Spinal cord (tissue), 10 donors: ENCODE data around the gene UPF3A. TPM values are rescaled to one million over a fixed set of nuclear protein-coding genes. Genes with fewer than 3 reads are reported as not detected.
"Not testable (repeated sequence)": the region's sequence is repeated elsewhere in the genome, so short reads cannot be mapped to it uniquely, and the experiment has no call there.

ENCODE experiments used
- DNase-seq, 6 donors: peaks; one replicate each; pipeline versions ENCODE4 v3.0.0 to v3.0.0-alpha.2; 2013 to 2015; ENCODE audit warnings: low spot score in 6 of 6, low read depth in 4 of 6
- H3K27ac ChIP-seq: one replicate; pipeline ENCODE4 v1.5.1; 2013; ENCODE audit warnings: low read depth, low read length, control low read depth
- H3K27me3 ChIP-seq: one replicate; pipeline ENCODE4 v1.6.1; 2013; ENCODE audit warnings: low read length; ENCODE audit not compliant: control insufficient read depth, insufficient read depth
- H3K36me3 ChIP-seq: one replicate; pipeline ENCODE4 v1.6.1; 2013; ENCODE audit warnings: low read length; ENCODE audit not compliant: control insufficient read depth, insufficient read depth
- H3K4me1 ChIP-seq: one replicate; pipeline ENCODE4 v1.6.1; 2013; ENCODE audit warnings: low read length; ENCODE audit not compliant: control insufficient read depth, insufficient read depth
- H3K4me3 ChIP-seq: one replicate; pipeline ENCODE4 v1.5.1; 2013; ENCODE audit warnings: low read depth, low read length, control low read depth
- H3K9me3 ChIP-seq: one replicate; pipeline ENCODE4 v1.6.1; 2013; ENCODE audit warnings: low read length; ENCODE audit not compliant: control insufficient read depth, insufficient read depth
- WGBS: methylation state at CpG from one replicate; pipeline ENCODE4 v1.1.5; 2013; ENCODE audit warnings: missing lambda C conversion rate; ENCODE audit not compliant: insufficient coverage; 5-methylcytosine and 5-hydroxymethylcytosine counted together
- polyA plus RNA-seq, 2 donors: library from polyadenylated mRNA; unstranded; fragments of 120-200 nt; gene quantifications; one replicate each; pipeline ENCODE4 v1.2.1, GENCODE V29; 2013; ENCODE audit not compliant: insufficient read length in 2 of 2
- total RNA-seq, 2 donors: library from RNA; depleted of rRNA in 1 of 2; stranded (reverse); fragments of 120-200 nt in 1 of 2; fragments of >200 nt in 1 of 2; gene quantifications; one replicate each; pipeline versions ENCODE4 v1.2.3 to v1.2.4, GENCODE V29; 2013 to 2014
- donor health status: healthy.

UPF3A gene
- total and polyA plus RNA-seq, 4 donors: 44.8 to 194 (median 107) TPM

GRCh38 chr13:114243971-114244370 lies 37.4 kb upstream of the UPF3A start:
- no peak for DNase-seq
- Histone ChIP-seq H3K9me3 (no peaks in the 10 kb centered on the region), H3K4me1 (no peaks in the 10 kb centered on the region), H3K27me3 (no peaks in the 10 kb centered on the region), H3K4me3 (no peak overlapping the region), H3K36me3 (peaks cover 41% of the 10 kb centered on the region), H3K27ac (no peak overlapping the region)
- WGBS: no CpG with 5 or more reads among the region's 3 CpGs

- no peak overlapping the region for H3K27ac ChIP-seq
- no CpG with 5 or more reads among the region's 5 CpGs for WGBS
- H3K4me1 ChIP-seq: no peaks in the 10 kb centered on the region
Measured at GRCh38 chr13:114244637-114245036, 36.8 kb upstream of the UPF3A start.

GRCh38 chr13:114248011-114248410 lies 33.4 kb upstream of the UPF3A start:
- 100% methylated on average over 3 of the region's 3 CpGs for WGBS
- Histone ChIP-seq H3K4me1 (no peaks in the 10 kb centered on the region), H3K27me3 (no peaks in the 10 kb centered on the region), H3K9me3 (no peaks in the 10 kb centered on the region), H3K27ac (no peak overlapping the region), H3K36me3 (peaks cover 30% of the 10 kb centered on the region), H3K4me3 (no peak overlapping the region)
- no peak for DNase-seq

More at GRCh38 chr13:114244637-114245036, 36.8 kb upstream of the UPF3A start:
- Histone ChIP-seq H3K9me3 (no peaks in the 10 kb centered on the region), H3K36me3 (peaks cover 42% of the 10 kb centered on the region), H3K4me3 (no peak overlapping the region), H3K27me3 (no peaks in the 10 kb centered on the region)
- DNase-seq: no peak

GRCh38 chr13:114249077-114249476 lies 32.3 kb upstream of the UPF3A start:
- Histone ChIP-seq H3K9me3 (no peaks in the 10 kb centered on the region), H3K36me3 (peaks cover 26% of the 10 kb centered on the region), H3K27me3 (no peaks in the 10 kb centered on the region), H3K27ac (no peak overlapping the region), H3K4me1 (no peaks in the 10 kb centered on the region), H3K4me3 (no peak overlapping the region)
- no peak for DNase-seq
- 96% methylated on average over 4 of the region's 7 CpGs for WGBS

- H3K27ac ChIP-seq, H3K4me3 ChIP-seq, H3K27me3 ChIP-seq, DNase-seq, H3K9me3 ChIP-seq, H3K4me1 ChIP-seq: not testable (repeated sequence)
- peaks cover 27% of the 10 kb centered on the region for H3K36me3 ChIP-seq
- WGBS: no CpG with 5 or more reads among the region's 1 CpG
Measured at GRCh38 chr13:114251639-114252440, 29.6 kb upstream of the UPF3A start.

- Histone ChIP-seq H3K4me1 (no peaks in the 10 kb centered on the region), H3K9me3 (no peaks in the 10 kb centered on the region), H3K27ac (no peak overlapping the region), H3K36me3 (peaks cover 31% of the 10 kb centered on the region), H3K27me3 (no peaks in the 10 kb centered on the region), H3K4me3 (no peak overlapping the region)
- DNase-seq: no peak
- WGBS: 78% methylated on average over 1 of the region's 1 CpG
Measured at GRCh38 chr13:114256547-114256946, 24.9 kb upstream of the UPF3A start.

GRCh38 chr13:114257014-114257413 lies 24.4 kb upstream of the UPF3A start:
- DNase-seq: no peak
- H3K4me3 ChIP-seq: no peak overlapping the region
- H3K36me3 ChIP-seq: peaks cover 31% of the 10 kb centered on the region

GRCh38 chr13:114258589-114258988 lies 22.8 kb upstream of the UPF3A start:
- Histone ChIP-seq H3K4me3 (no peak overlapping the region), H3K27me3 (no peaks in the 10 kb centered on the region), H3K9me3 (no peaks in the 10 kb centered on the region), H3K36me3 (peaks cover 35% of the 10 kb centered on the region), H3K27ac (no peak overlapping the region), H3K4me1 (no peaks in the 10 kb centered on the region)
- no CpG with 5 or more reads among the region's 8 CpGs for WGBS
- DNase-seq: no peak

More at GRCh38 chr13:114257014-114257413, 24.4 kb upstream of the UPF3A start:
- Histone ChIP-seq H3K27ac (no peak overlapping the region), H3K4me1 (no peaks in the 10 kb centered on the region), H3K27me3 (no peaks in the 10 kb centered on the region), H3K9me3 (no peaks in the 10 kb centered on the region)
- WGBS: no CpG with 5 or more reads among the region's 4 CpGs

GRCh38 chr13:114259374-114259773 lies 22.0 kb upstream of the UPF3A start:
- WGBS: 94% methylated on average over 5 of the region's 7 CpGs
- Histone ChIP-seq H3K9me3 (no peaks in the 10 kb centered on the region), H3K36me3 (peaks cover 43% of the 10 kb centered on the region), H3K4me3 (no peak overlapping the region), H3K27ac (no peak overlapping the region), H3K4me1 (no peaks in the 10 kb centered on the region), H3K27me3 (no peaks in the 10 kb centered on the region)
- DNase-seq: no peak

- no peak overlapping the region for H3K27ac ChIP-seq
Measured at GRCh38 chr13:114259974-114260373, 21.4 kb upstream of the UPF3A start.

More at GRCh38 chr13:114259974-114260373, 21.4 kb upstream of the UPF3A start:
- no peaks in the 10 kb centered on the region for H3K27me3 ChIP-seq
- no peak overlapping the region for H3K4me3 ChIP-seq
- 82% methylated on average over 4 of the region's 4 CpGs for WGBS
- no peak for DNase-seq
- peaks cover 46% of the 10 kb centered on the region for H3K36me3 ChIP-seq
- no peaks in the 10 kb centered on the region for H3K9me3 ChIP-seq
- no peaks in the 10 kb centered on the region for H3K4me1 ChIP-seq
